Chondrocyte (in vitro differentiated cells): ENCODE data around the gene INPP4A. TPM values are rescaled to one million over a fixed set of nuclear protein-coding genes. Genes with fewer than 3 reads are reported as not detected.

ENCODE experiments used
- DNase-seq: peaks from one replicate; pipeline ENCODE4 v3.0.0; 2021; ENCODE audit warnings: mixed read lengths, low spot score
- H3K27ac Mint-ChIP-seq: one replicate; pipeline ENCODE4 v1.8.0; 2021; ENCODE audit warnings: mild to moderate bottlenecking, moderate library complexity, mixed read lengths; ENCODE audit not compliant: unreplicated experiment
- H3K27me3 Mint-ChIP-seq: 2 replicates; pipeline ENCODE4 v1.8.0; 2021; ENCODE audit warnings: low read depth, mixed read lengths
- H3K36me3 Mint-ChIP-seq: 2 replicates; pipeline ENCODE4 v1.8.0; 2021; ENCODE audit warnings: low read depth, mixed read lengths
- H3K4me1 Mint-ChIP-seq: 2 replicates; pipeline ENCODE4 v1.8.0; 2021; ENCODE audit warnings: low read depth, mild to moderate bottlenecking, mixed read lengths
- H3K4me3 Mint-ChIP-seq: one replicate; pipeline ENCODE4 v1.8.0; 2021; ENCODE audit warnings: mild to moderate bottlenecking, moderate library complexity, mixed read lengths; ENCODE audit not compliant: unreplicated experiment
- H3K9me3 Mint-ChIP-seq: 2 replicates; pipeline ENCODE4 v1.8.0; 2021; ENCODE audit warnings: low read depth, mixed read lengths
- total RNA-seq: library from RNA; stranded (reverse); gene quantifications from 3 replicates; pipeline ENCODE4 v1.2.1, GENCODE V29; 2021
- TF ChIP-seq, protein P1 (sequence below): fragments of 200-600 bp; sonication (generic); IDR thresholded peaks from 2 replicates; pipeline ENCODE4 v1.5.0; 2021; ENCODE audit warnings: antibody characterized with exemption, mild to moderate bottlenecking, moderate library complexity

Gene INPP4A
- total RNA-seq, 1 donor from 2014 or later = 26.1 TPM

DNA sequence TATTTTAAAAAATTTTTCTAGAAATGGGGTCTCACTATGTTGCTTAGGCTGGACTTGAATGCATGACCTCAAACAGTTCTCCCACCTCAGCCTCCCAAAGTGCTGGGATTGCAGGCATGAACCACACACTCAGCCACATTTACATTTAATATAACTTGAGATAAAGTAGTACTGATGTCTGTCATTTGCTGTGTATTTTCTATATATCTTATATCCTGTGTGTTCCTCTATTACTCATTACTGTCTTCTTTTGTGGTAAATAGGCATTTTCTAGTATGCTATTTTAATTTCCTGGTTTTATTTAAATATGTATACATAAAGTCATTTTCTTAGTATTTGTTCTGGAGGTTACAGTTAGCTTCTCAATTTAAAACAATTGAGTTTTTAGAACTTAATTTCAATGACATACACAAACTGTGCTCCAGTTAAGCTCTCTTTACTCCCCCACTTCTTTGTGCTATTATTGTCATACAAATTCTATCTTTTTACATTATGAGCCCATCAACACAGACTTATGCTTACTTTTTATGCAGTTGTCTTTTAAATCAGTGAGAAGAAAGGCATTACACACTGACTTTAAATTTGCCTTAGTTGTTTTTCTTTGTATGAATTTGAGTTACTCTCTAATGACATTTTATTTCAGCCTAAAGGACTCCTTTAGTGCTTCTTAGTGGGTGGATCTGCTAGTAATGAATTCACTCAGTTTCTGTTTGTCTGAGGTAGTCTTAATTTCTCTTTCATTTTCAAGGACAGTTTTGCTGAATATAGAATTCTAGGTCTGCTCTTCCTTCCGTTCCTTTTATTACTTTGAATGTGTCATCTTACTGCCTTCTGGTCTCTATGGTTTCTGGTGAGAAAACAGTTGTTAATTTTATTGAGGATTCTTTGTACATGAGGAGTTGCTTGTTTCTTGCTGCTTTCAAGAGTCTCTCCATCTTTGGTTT is 6.2 kb upstream of the INPP4A start:
- H3K4me1 Mint-ChIP-seq = no peaks in the 10 kb centered on the region
- no peak overlapping the region for H3K27ac Mint-ChIP-seq
- H3K36me3 Mint-ChIP-seq = peaks cover 6% of the 10 kb centered on the region
- H3K9me3 Mint-ChIP-seq = peaks cover 23% of the 10 kb centered on the region
- no peak overlapping the region for H3K4me3 Mint-ChIP-seq
- DNase-seq = no peak
- H3K27me3 Mint-ChIP-seq = peaks cover 13% of the 10 kb centered on the region
- TF ChIP-seq, protein P1, sequence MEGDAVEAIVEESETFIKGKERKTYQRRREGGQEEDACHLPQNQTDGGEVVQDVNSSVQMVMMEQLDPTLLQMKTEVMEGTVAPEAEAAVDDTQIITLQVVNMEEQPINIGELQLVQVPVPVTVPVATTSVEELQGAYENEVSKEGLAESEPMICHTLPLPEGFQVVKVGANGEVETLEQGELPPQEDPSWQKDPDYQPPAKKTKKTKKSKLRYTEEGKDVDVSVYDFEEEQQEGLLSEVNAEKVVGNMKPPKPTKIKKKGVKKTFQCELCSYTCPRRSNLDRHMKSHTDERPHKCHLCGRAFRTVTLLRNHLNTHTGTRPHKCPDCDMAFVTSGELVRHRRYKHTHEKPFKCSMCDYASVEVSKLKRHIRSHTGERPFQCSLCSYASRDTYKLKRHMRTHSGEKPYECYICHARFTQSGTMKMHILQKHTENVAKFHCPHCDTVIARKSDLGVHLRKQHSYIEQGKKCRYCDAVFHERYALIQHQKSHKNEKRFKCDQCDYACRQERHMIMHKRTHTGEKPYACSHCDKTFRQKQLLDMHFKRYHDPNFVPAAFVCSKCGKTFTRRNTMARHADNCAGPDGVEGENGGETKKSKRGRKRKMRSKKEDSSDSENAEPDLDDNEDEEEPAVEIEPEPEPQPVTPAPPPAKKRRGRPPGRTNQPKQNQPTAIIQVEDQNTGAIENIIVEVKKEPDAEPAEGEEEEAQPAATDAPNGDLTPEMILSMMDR = no peak

DNA sequence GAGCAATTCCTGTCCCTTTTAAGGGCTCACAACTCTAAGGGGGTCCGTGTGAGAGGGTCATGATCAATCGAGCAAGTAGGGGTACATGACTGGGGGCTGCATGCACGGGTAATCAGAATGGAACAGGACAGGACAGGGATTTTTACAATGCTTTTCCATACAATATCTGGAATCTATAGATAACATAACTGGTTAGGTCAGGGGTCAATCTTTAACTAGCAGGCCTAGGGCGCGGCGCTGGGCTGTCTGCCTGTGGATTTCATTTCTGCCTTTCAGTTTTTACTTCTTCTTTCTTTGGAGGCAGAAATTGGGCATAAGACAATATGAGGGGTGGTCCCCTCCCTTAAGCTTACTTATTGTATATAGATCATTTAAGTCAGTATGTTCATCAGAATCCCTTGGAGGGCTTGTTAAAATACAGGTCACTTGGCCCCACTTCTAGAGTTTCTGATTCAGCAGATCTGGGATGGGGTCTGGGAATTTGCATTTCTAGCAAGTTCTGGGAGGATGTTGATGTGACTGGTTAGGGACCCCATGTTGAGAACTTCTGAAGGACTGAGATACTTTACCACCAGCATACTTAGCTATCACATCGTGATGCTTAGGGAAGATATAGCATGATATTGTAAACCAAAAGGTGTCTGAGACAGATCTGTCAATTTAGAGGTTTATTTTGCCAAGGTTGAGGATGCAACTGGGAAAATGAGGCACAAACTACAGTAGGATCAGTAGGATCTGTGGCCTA is 2.8 kb upstream of the INPP4A start:
- no peak for DNase-seq
- H3K36me3 Mint-ChIP-seq = peaks cover 6% of the 10 kb centered on the region
- peaks cover 12% of the 10 kb centered on the region for H3K27me3 Mint-ChIP-seq
- H3K4me1 Mint-ChIP-seq = peaks cover 22% of the 10 kb centered on the region
- TF ChIP-seq, protein P1 = no peak
- no peak overlapping the region for H3K27ac Mint-ChIP-seq
- no peak overlapping the region for H3K4me3 Mint-ChIP-seq
- H3K9me3 Mint-ChIP-seq = peaks cover 17% of the 10 kb centered on the region

DNA sequence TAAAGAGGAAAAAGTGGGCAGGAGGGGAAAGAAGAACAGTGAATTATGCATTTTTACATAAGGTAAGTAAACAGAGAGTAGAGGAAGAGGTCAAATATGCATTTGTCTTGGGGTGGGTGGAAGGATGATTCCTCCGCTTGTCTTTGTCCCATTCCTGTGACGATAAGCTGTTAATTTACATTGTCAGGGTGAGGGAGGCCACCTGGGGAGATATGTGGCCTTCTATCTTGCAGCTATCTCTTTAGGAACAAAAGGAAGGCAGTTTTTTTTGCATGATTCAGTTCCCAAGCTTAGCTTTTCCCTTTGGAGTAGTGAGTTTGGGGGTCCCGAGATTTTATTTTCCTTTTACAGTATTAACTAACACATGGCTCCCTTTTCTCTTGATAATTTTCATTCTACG is 2.2 kb upstream of the INPP4A start:
- DNase-seq = no peak
- Mint-ChIP-seq H3K36me3 (peaks cover 6% of the 10 kb centered on the region), H3K27ac (no peak overlapping the region), H3K4me1 (peaks cover 22% of the 10 kb centered on the region), H3K4me3 (no peak overlapping the region), H3K27me3 (peaks cover 12% of the 10 kb centered on the region), H3K9me3 (peaks cover 17% of the 10 kb centered on the region)
- TF ChIP-seq, protein P1 = no peak

DNA sequence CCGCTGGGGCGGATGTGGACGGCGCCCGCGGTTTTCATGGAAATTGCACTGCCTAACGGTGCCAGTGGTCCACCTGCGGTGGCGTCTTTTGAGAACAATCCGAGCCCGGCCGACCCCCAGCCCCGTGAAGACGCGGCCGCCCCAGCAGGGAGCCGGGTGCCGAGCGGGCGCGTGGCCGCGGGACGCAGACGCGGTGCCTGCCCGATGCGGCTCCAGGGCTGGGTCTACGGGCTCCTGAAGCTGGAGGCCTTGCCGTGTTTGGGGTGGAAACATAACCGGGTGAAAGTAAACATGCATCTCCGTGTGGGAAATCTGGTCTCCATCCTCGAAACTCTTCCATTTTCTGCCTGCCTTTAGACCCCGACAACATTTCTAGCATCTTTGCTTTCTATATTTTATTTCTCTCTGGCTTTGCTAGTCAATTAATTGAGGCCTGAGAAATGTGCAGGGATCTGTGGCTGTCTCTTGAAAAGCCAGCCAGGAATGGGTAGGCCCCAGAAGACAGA is 572 bp downstream of the INPP4A start:
- peak overlapping the region; percentile 86 for H3K27ac Mint-ChIP-seq
- DNase-seq = no peak
- H3K27me3 Mint-ChIP-seq = peaks cover 2% of the 10 kb centered on the region
- H3K36me3 Mint-ChIP-seq = no peaks in the 10 kb centered on the region
- H3K4me3 Mint-ChIP-seq = peak overlapping the region; percentile 82
- no peaks in the 10 kb centered on the region for H3K9me3 Mint-ChIP-seq
- H3K4me1 Mint-ChIP-seq = peaks cover 22% of the 10 kb centered on the region
- TF ChIP-seq, protein P1 = peak; percentile 11
